Measurements from ENCODE around the gene MATK. TPM values are rescaled to one million over a fixed set of nuclear protein-coding genes. Genes with fewer than 3 reads are reported as not detected.

The MATK gene
- total and polyA plus RNA-seq, 2 donors (not counting 1 experiment from before 2014, with no cell fraction given) = 1.3 to 8.2 TPM

- Histone ChIP-seq H3K27ac (ENCODE audit: low read length in 2 of 2) (no peak overlapping the region), H3K9ac (ENCODE audit: low read length) (no peak overlapping the region), H3K9me3 (ENCODE audit: control extremely low read depth in 1 of 3, control insufficient read depth in 2 of 3, insufficient read depth in 1 of 3, low read length in 2 of 3) (peaks cover 0 to 17% (median 6%) of the 10 kb centered on the region in 3 donors), H3K4me2 (replicated peaks; ENCODE audit: low read depth, low read length, poor library complexity, severe bottlenecking) (no peak overlapping the region), H3K4me1 (ENCODE audit: control insufficient read depth in 2 of 2, insufficient read depth in 2 of 2, low read length in 2 of 2) (peaks cover 11 to 13% of the 10 kb centered on the region in 2 donors), H4K20me1 (ENCODE audit: control insufficient read depth, insufficient read depth, low read length, poor library complexity, severe bottlenecking) (no peaks in the 10 kb centered on the region), H3K27me3 (replicated peaks in 1 of 4; ENCODE audit: control extremely low read depth in 1 of 4, control insufficient read depth in 3 of 4, insufficient read depth in 4 of 4, low read length in 3 of 4) (peaks cover 0 to 4% (median 0%) of the 10 kb centered on the region in 4 experiments), H3K4me3 (ENCODE audit: control extremely low read depth in 1 of 5, extremely low read depth in 1 of 5, insufficient read depth in 1 of 5, low read depth in 2 of 5, low read length in 4 of 5) (no peak overlapping the region), H3K79me2 (ENCODE audit: control insufficient read depth, insufficient read depth, low read length) (no peaks in the 10 kb centered on the region), H2AFZ (ENCODE audit: insufficient read depth, low read depth, low read length, poor library complexity, severe bottlenecking) (no peak overlapping the region), H3K36me3 (replicated peaks in 1 of 2; ENCODE audit: control extremely low read depth in 1 of 2, control insufficient read depth in 1 of 2, extremely low read depth in 1 of 2, insufficient read depth in 2 of 2, low read length in 1 of 2) (no peaks in the 10 kb centered on the region)
- ATAC-seq (ENCODE audit: low read depth) (no peak), DNase-seq (no peak)
- intact Hi-C loops (cut with micrococcal nuclease) = no loop called here
- TF ChIP-seq EZH2 (IDR thresholded peaks at IDR 0.05; ENCODE audit: borderline replicate concordance, insufficient read depth, low read depth, low read length, poor library complexity, severe bottlenecking) = no peak
- TF ChIP-seq, protein P1, sequence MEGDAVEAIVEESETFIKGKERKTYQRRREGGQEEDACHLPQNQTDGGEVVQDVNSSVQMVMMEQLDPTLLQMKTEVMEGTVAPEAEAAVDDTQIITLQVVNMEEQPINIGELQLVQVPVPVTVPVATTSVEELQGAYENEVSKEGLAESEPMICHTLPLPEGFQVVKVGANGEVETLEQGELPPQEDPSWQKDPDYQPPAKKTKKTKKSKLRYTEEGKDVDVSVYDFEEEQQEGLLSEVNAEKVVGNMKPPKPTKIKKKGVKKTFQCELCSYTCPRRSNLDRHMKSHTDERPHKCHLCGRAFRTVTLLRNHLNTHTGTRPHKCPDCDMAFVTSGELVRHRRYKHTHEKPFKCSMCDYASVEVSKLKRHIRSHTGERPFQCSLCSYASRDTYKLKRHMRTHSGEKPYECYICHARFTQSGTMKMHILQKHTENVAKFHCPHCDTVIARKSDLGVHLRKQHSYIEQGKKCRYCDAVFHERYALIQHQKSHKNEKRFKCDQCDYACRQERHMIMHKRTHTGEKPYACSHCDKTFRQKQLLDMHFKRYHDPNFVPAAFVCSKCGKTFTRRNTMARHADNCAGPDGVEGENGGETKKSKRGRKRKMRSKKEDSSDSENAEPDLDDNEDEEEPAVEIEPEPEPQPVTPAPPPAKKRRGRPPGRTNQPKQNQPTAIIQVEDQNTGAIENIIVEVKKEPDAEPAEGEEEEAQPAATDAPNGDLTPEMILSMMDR (IDR thresholded peaks at IDR 0.05) = no peak
- CTCF ChIA-PET = interaction anchor here (0.7 to 1.5 kb wide), 2 partner anchors 33 to 1608 kb away, joined by 3 to 4 read pairs; no protein-coding TSS in a partner anchor
- Mint-ChIP-seq H3K27ac (no peak overlapping the region), H3K4me3 (no peak overlapping the region), H3K9me3 (ENCODE audit: insufficient read depth) (no peaks in the 10 kb centered on the region), H3K4me1 (peaks cover 17% of the 10 kb centered on the region), H3K27me3 (peaks cover 3% of the 10 kb centered on the region)
- WGBS (ENCODE audit: insufficient coverage) = 56% methylated on average over 11 of the region's 16 CpGs
- POLR2A ChIA-PET = no interaction called here
Observed at GRCh38 chr19:3788996-3789778, 3.0 kb upstream of the MATK start.

GRCh38 chr19:3785451-3785937, 687 bp downstream of the MATK start:
- Mint-ChIP-seq H3K27me3 (no peaks in the 10 kb centered on the region), H3K4me1 (peaks cover 22% of the 10 kb centered on the region), H3K27ac (no peak overlapping the region), H3K4me3 (peak overlapping the region; percentile 79), H3K9me3 (ENCODE audit: insufficient read depth) (peaks cover 12% of the 10 kb centered on the region)
- TF ChIP-seq, protein P1 (IDR thresholded peaks at IDR 0.05) = no peak
- TF ChIP-seq EZH2 (IDR thresholded peaks at IDR 0.05; ENCODE audit: borderline replicate concordance, insufficient read depth, low read depth, low read length, poor library complexity, severe bottlenecking) = no peak
- peak overlapping the region; percentile 79 for H2AFZ ChIP-seq (ENCODE audit: insufficient read depth, low read depth, low read length, poor library complexity, severe bottlenecking)
- peak; percentile 15 for ATAC-seq (ENCODE audit: low read depth)
- no peaks in the 10 kb centered on the region for H3K79me2 ChIP-seq (ENCODE audit: control insufficient read depth, insufficient read depth, low read length)
- peak overlapping the region; percentile 95 for H3K4me2 ChIP-seq (replicated peaks; ENCODE audit: low read depth, low read length, poor library complexity, severe bottlenecking)
- ChIA-PET CTCF (no interaction called here), POLR2A (interaction anchor here (0.7 kb wide), 1 partner anchor 202 kb away, joined by 3 read pairs; no protein-coding TSS in a partner anchor)
- H3K27ac ChIP-seq (ENCODE audit: low read length in 2 of 2) = no peak overlapping the region
- peaks cover 11 to 13% of the 10 kb centered on the region in 2 donors for H3K4me1 ChIP-seq (ENCODE audit: control insufficient read depth in 2 of 2, insufficient read depth in 2 of 2, low read length in 2 of 2)
- under 1% methylated on average over 47 of the region's 47 CpGs for WGBS (ENCODE audit: insufficient coverage)
- intact Hi-C loops (cut with micrococcal nuclease) = no loop called here
- H4K20me1 ChIP-seq (ENCODE audit: control insufficient read depth, insufficient read depth, low read length, poor library complexity, severe bottlenecking) = no peaks in the 10 kb centered on the region
- H3K9me3 ChIP-seq (ENCODE audit: control extremely low read depth in 1 of 3, control insufficient read depth in 2 of 3, insufficient read depth in 1 of 3, low read length in 2 of 3) = peaks cover 0 to 29% (median 21%) of the 10 kb centered on the region in 3 donors
- H3K9ac ChIP-seq (ENCODE audit: low read length) = peak overlapping the region; percentile 63
- peak overlapping the region in 4 of 5 experiments; percentile 33 to 65 (median 62) for H3K4me3 ChIP-seq (ENCODE audit: control extremely low read depth in 1 of 5, extremely low read depth in 1 of 5, insufficient read depth in 1 of 5, low read depth in 2 of 5, low read length in 4 of 5)
- peaks cover 0 to 4% (median 0%) of the 10 kb centered on the region in 4 experiments for H3K27me3 ChIP-seq (replicated peaks in 1 of 4; ENCODE audit: control extremely low read depth in 1 of 4, control insufficient read depth in 3 of 4, insufficient read depth in 4 of 4, low read length in 3 of 4)
- DNase-seq = no peak
- no peaks in the 10 kb centered on the region for H3K36me3 ChIP-seq (replicated peaks in 1 of 2; ENCODE audit: control extremely low read depth in 1 of 2, control insufficient read depth in 1 of 2, extremely low read depth in 1 of 2, insufficient read depth in 2 of 2, low read length in 1 of 2)

Data from B cell (primary cell).